GM10266 (cell line): Measurements from ENCODE around the gene TRAPPC3.

Experiments
- DNase-seq: peaks from one replicate; pipeline ENCODE4 v3.0.0; 2012; ENCODE audit errors: extremely low spot score
- CTCF ChIP-seq: IDR thresholded peaks from 2 replicates; pipeline ENCODE4 v1.5.1; 2012; ENCODE audit warnings: mild to moderate bottlenecking, low read depth; ENCODE audit not compliant: control insufficient read depth, insufficient read depth; ENCODE audit errors: missing control alignments

Gene TRAPPC3

GRCh38 chr1:36154765-36155407, 5.6 kb upstream of the TRAPPC3 start:
- no peak for TF ChIP-seq CTCF
- no peak for DNase-seq

- DNase-seq = no peak
- no peak for TF ChIP-seq CTCF
Observed at GRCh38 chr1:36154335-36154734, 5.0 kb upstream of the TRAPPC3 start.

GRCh38 chr1:36153476-36153875, 4.2 kb upstream of the TRAPPC3 start:
- no peak for TF ChIP-seq CTCF
- no peak for DNase-seq

- TF ChIP-seq CTCF = no peak
- no peak for DNase-seq
Observed at GRCh38 chr1:36151845-36152203, 2.5 kb upstream of the TRAPPC3 start.

GRCh38 chr1:36151134-36151844, 2.0 kb upstream of the TRAPPC3 start:
- no peak for TF ChIP-seq CTCF
- DNase-seq = no peak

GRCh38 chr1:36150296-36151133, 1.2 kb upstream of the TRAPPC3 start:
- peak; percentile 84 for DNase-seq
- no peak for TF ChIP-seq CTCF

GRCh38 chr1:36149973-36150295, 648 bp upstream of the TRAPPC3 start:
- DNase-seq = no peak
- TF ChIP-seq CTCF = no peak
